DMS 273 treated with DMSO at 0.1 percent for 48 hours (cell line): ENCODE data around the gene EFEMP1.

Experiments
- DNase-seq: peaks from one replicate; lab custom pipeline; 2025; lab: John Stamatoyannopoulos, UW

Gene EFEMP1

GRCh38 chr2:55898386-55899040 lies 25.1 kb downstream of the EFEMP1 start:
- no peak for DNase-seq

- DNase-seq: no peak
These were observed 26.9 kb downstream of the EFEMP1 start for GRCh38 chr2:55896633-55897032.

GRCh38 chr2:55894720-55895119 lies 28.9 kb downstream of the EFEMP1 start:
- no peak for DNase-seq

- DNase-seq: no peak
These were observed 31.9 kb downstream of the EFEMP1 start for GRCh38 chr2:55891671-55892094.

GRCh38 chr2:55888936-55889335 lies 34.6 kb downstream of the EFEMP1 start:
- DNase-seq: no peak

- no peak for DNase-seq
These were observed 35.5 kb downstream of the EFEMP1 start for GRCh38 chr2:55887901-55888624.

- no peak for DNase-seq
These were observed 36.2 kb downstream of the EFEMP1 start for GRCh38 chr2:55887351-55887750.

GRCh38 chr2:55885944-55886281 lies 37.7 kb downstream of the EFEMP1 start:
- no peak for DNase-seq

GRCh38 chr2:55885127-55885943 lies 38.2 kb downstream of the EFEMP1 start:
- no peak for DNase-seq

- no peak for DNase-seq
These were observed 39.8 kb downstream of the EFEMP1 start for GRCh38 chr2:55883829-55884228.

- no peak for DNase-seq
These were observed 40.2 kb downstream of the EFEMP1 start for GRCh38 chr2:55883357-55883756.

GRCh38 chr2:55882954-55883353 lies 40.6 kb downstream of the EFEMP1 start:
- no peak for DNase-seq

- no peak for DNase-seq
These were observed 43.0 kb downstream of the EFEMP1 start for GRCh38 chr2:55880416-55881143.

- DNase-seq: no peak
These were observed 43.6 kb downstream of the EFEMP1 start for GRCh38 chr2:55879976-55880375.

GRCh38 chr2:55877087-55877436 lies 46.5 kb downstream of the EFEMP1 start:
- no peak for DNase-seq

- DNase-seq: no peak
These were observed 47.0 kb downstream of the EFEMP1 start for GRCh38 chr2:55876429-55877086.

GRCh38 chr2:55875434-55876135 lies 48.0 kb downstream of the EFEMP1 start:
- no peak for DNase-seq

GRCh38 chr2:55874338-55874737 lies 49.2 kb downstream of the EFEMP1 start:
- DNase-seq: no peak

- no peak for DNase-seq
These were observed 51.9 kb downstream of the EFEMP1 start for GRCh38 chr2:55871637-55872036.

GRCh38 chr2:55869637-55870325 lies 53.8 kb downstream of the EFEMP1 start:
- no peak for DNase-seq
